ENCODE data around the gene CENPM.

- TF ChIP-seq EP300 (IDR thresholded peaks at IDR 0.05; ENCODE audit: borderline replicate concordance) (no peak), CEBPB (IDR thresholded peaks at IDR 0.05) (no peak), TCF12 (IDR thresholded peaks at IDR 0.05; ENCODE audit: low read depth) (no peak), TAF1 (IDR thresholded peaks at IDR 0.05; ENCODE audit: low read depth) (no peak), FOXM1 (IDR thresholded peaks at IDR 0.05; ENCODE audit: borderline replicate concordance, low read depth) (no peak), TEAD4 (IDR thresholded peaks at IDR 0.05) (no peak), RAD21 (IDR thresholded peaks at IDR 0.05; ENCODE audit: low read depth) (no peak), USF1 (IDR thresholded peaks at IDR 0.05) (no peak)
- TF ChIP-seq, protein P1, sequence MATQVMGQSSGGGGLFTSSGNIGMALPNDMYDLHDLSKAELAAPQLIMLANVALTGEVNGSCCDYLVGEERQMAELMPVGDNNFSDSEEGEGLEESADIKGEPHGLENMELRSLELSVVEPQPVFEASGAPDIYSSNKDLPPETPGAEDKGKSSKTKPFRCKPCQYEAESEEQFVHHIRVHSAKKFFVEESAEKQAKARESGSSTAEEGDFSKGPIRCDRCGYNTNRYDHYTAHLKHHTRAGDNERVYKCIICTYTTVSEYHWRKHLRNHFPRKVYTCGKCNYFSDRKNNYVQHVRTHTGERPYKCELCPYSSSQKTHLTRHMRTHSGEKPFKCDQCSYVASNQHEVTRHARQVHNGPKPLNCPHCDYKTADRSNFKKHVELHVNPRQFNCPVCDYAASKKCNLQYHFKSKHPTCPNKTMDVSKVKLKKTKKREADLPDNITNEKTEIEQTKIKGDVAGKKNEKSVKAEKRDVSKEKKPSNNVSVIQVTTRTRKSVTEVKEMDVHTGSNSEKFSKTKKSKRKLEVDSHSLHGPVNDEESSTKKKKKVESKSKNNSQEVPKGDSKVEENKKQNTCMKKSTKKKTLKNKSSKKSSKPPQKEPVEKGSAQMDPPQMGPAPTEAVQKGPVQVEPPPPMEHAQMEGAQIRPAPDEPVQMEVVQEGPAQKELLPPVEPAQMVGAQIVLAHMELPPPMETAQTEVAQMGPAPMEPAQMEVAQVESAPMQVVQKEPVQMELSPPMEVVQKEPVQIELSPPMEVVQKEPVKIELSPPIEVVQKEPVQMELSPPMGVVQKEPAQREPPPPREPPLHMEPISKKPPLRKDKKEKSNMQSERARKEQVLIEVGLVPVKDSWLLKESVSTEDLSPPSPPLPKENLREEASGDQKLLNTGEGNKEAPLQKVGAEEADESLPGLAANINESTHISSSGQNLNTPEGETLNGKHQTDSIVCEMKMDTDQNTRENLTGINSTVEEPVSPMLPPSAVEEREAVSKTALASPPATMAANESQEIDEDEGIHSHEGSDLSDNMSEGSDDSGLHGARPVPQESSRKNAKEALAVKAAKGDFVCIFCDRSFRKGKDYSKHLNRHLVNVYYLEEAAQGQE (IDR thresholded peaks at IDR 0.05; ENCODE audit: low read depth): no peak
- TF ChIP-seq, protein P2, sequence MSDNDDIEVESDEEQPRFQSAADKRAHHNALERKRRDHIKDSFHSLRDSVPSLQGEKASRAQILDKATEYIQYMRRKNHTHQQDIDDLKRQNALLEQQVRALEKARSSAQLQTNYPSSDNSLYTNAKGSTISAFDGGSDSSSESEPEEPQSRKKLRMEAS (IDR thresholded peaks at IDR 0.05): no peak
These were observed 35.8 kb downstream of the CENPM start for GRCh38 chr22:41911001-41911611.
